ENCODE data around the gene LRP2.

LRP2 gene

GRCh38 chr2:169240405-169240804 is 121.9 kb downstream of the LRP2 start:
- no peak for DNase-seq (ENCODE audit: low read depth)

- DNase-seq (ENCODE audit: low read depth), result no peak
Measured at GRCh38 chr2:169237939-169238338, 124.4 kb downstream of the LRP2 start.

- no peak for DNase-seq (ENCODE audit: low read depth)
Measured at GRCh38 chr2:169237286-169237685, 125.0 kb downstream of the LRP2 start.

GRCh38 chr2:169232551-169233154 is 129.7 kb downstream of the LRP2 start:
- DNase-seq (ENCODE audit: low read depth), result no peak

- no peak for DNase-seq (ENCODE audit: low read depth)
Measured at GRCh38 chr2:169230204-169230603, 132.1 kb downstream of the LRP2 start.

GRCh38 chr2:169229590-169229989 is 132.7 kb downstream of the LRP2 start:
- DNase-seq (ENCODE audit: low read depth), result no peak

- DNase-seq (ENCODE audit: low read depth), result no peak
Measured at GRCh38 chr2:169225906-169226305, 136.4 kb downstream of the LRP2 start.

- DNase-seq (ENCODE audit: low read depth), result no peak
Measured at GRCh38 chr2:169225233-169225750, 137.0 kb downstream of the LRP2 start.

- no peak for DNase-seq (ENCODE audit: low read depth)
Measured at GRCh38 chr2:169222665-169223064, 139.7 kb downstream of the LRP2 start.

GRCh38 chr2:169221745-169222369 is 140.5 kb downstream of the LRP2 start:
- DNase-seq (ENCODE audit: low read depth), result no peak

- no peak for DNase-seq (ENCODE audit: low read depth)
Measured at GRCh38 chr2:169210917-169211316, 151.4 kb downstream of the LRP2 start.

- DNase-seq (ENCODE audit: low read depth), result no peak
Measured at GRCh38 chr2:169208026-169208425, 154.3 kb downstream of the LRP2 start.

- no peak for DNase-seq (ENCODE audit: low read depth)
Measured at GRCh38 chr2:169205176-169205575, 157.2 kb downstream of the LRP2 start.

GRCh38 chr2:169203952-169204351 is 158.4 kb downstream of the LRP2 start:
- DNase-seq (ENCODE audit: low read depth), result no peak

- no peak for DNase-seq (ENCODE audit: low read depth)
Measured at GRCh38 chr2:169200756-169201155, 161.6 kb downstream of the LRP2 start.

- no peak for DNase-seq (ENCODE audit: low read depth)
Measured at GRCh38 chr2:169193618-169194017, 168.7 kb downstream of the LRP2 start.

GRCh38 chr2:169190197-169190775 is 172.0 kb downstream of the LRP2 start:
- no peak for DNase-seq (ENCODE audit: low read depth)

GRCh38 chr2:169189132-169189531 is 173.2 kb downstream of the LRP2 start:
- no peak for DNase-seq (ENCODE audit: low read depth)

GRCh38 chr2:169185711-169186110 is 176.6 kb downstream of the LRP2 start:
- no peak for DNase-seq (ENCODE audit: low read depth)

GRCh38 chr2:169184074-169184473 is 178.3 kb downstream of the LRP2 start:
- no peak for DNase-seq (ENCODE audit: low read depth)

- no peak for DNase-seq (ENCODE audit: low read depth)
Measured at GRCh38 chr2:169182573-169182972, 179.8 kb downstream of the LRP2 start.

- no peak for DNase-seq (ENCODE audit: low read depth)
Measured at GRCh38 chr2:169178804-169179390, 183.4 kb downstream of the LRP2 start.

GRCh38 chr2:169178364-169178763 is 184.0 kb downstream of the LRP2 start:
- DNase-seq (ENCODE audit: low read depth), result no peak
